Epithelial cell of esophagus (primary cell): ENCODE measurements around the gene CLEC16A.

Experiments
- DNase-seq: peaks from one replicate; pipeline ENCODE4 v3.0.0; 2010; ENCODE audit warnings: low read depth
- H3K4me3 ChIP-seq: 2 replicates; pipeline ENCODE4 v1.5.1; 2011; ENCODE audit warnings: mild to moderate bottlenecking, low read length, control low read depth
- CTCF ChIP-seq: IDR thresholded peaks from 2 replicates; pipeline ENCODE4 v1.5.1; 2011; ENCODE audit warnings: low read depth, mild to moderate bottlenecking, low read length, control low read depth, inconsistent platforms; ENCODE audit not compliant: insufficient read depth; ENCODE audit errors: missing control alignments

The CLEC16A gene

GRCh38 chr16:11121083-11121608 is 176.8 kb downstream of the CLEC16A start:
- no peak for TF ChIP-seq CTCF
- H3K4me3 ChIP-seq = no peak overlapping the region
- no peak for DNase-seq

- no peak for DNase-seq
- TF ChIP-seq CTCF = no peak
Observed at GRCh38 chr16:11121914-11122692, 177.7 kb downstream of the CLEC16A start.

GRCh38 chr16:11123666-11124065 is 179.3 kb downstream of the CLEC16A start:
- no peak for DNase-seq
- TF ChIP-seq CTCF = no peak
- H3K4me3 ChIP-seq = no peak overlapping the region

More at GRCh38 chr16:11121914-11122692, 177.7 kb downstream of the CLEC16A start:
- H3K4me3 ChIP-seq = no peak overlapping the region

GRCh38 chr16:11125936-11126335 is 181.6 kb downstream of the CLEC16A start:
- TF ChIP-seq CTCF = no peak
- no peak overlapping the region for H3K4me3 ChIP-seq
- no peak for DNase-seq

- H3K4me3 ChIP-seq = no peak overlapping the region
- DNase-seq = no peak
- no peak for TF ChIP-seq CTCF
Observed at GRCh38 chr16:11126399-11127054, 182.2 kb downstream of the CLEC16A start.

GRCh38 chr16:11127610-11128195 is 183.3 kb downstream of the CLEC16A start:
- H3K4me3 ChIP-seq = no peak overlapping the region
- TF ChIP-seq CTCF = no peak
- peak; percentile 51 for DNase-seq
